ENCODE results near the gene HPS5. TPM values are rescaled to one million over a fixed set of nuclear protein-coding genes. Genes with fewer than 3 reads are reported as not detected.
A peak's percentile ranks its signal among the peaks of the same experiment; 100 is the strongest.
"Not testable (repeated sequence)": the region's sequence is repeated elsewhere in the genome, so short reads cannot be mapped to it uniquely, and the experiment has no call there.

The HPS5 gene
- total RNA-seq, 1 experiment from 2014 or later, result 15.4 TPM

DNA sequence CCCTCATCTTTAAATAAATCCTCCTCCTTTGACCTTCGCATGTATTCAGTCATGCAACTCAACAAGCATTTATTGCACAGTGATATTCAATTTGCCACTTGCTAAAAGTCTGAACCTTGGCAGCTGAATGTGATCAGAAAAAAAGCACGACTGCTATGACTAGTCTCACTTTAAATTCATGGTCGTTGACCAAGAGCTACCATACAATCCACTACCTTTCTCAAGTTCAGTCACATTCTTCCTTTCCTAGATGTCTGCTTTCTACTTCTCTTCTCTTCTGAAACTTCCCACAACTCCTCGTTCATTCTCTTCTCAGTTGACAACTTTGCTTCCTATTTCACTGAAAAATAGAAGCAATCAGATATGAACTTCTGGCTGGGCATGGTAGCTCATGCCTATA, 57.9 kb downstream of the HPS5 start:
- no peak overlapping the region for H3K18ac ChIP-seq (ENCODE audit: insufficient read length, low read depth, low read length)
- no peaks in the 10 kb centered on the region for H3K9me3 ChIP-seq (ENCODE audit: control insufficient read depth, low read depth, low read length)
- no peak overlapping the region for H2BK20ac ChIP-seq (ENCODE audit: low read depth, low read length, poor library complexity, severe bottlenecking)
- no peak overlapping the region for H3K27ac Mint-ChIP-seq
- no peaks in the 10 kb centered on the region for H3K79me2 ChIP-seq (ENCODE audit: insufficient read depth, low read length)
- H3K56ac ChIP-seq (ENCODE audit: insufficient read length, low read depth, low read length), result no peak overlapping the region
- no peaks in the 10 kb centered on the region for H3K9me3 Mint-ChIP-seq
- H3K27me3 Mint-ChIP-seq (ENCODE audit: low read depth), result no peaks in the 10 kb centered on the region; the same call in 1 of the 2 replicates
- no peak for DNase-seq
- TF ChIP-seq, protein P1, sequence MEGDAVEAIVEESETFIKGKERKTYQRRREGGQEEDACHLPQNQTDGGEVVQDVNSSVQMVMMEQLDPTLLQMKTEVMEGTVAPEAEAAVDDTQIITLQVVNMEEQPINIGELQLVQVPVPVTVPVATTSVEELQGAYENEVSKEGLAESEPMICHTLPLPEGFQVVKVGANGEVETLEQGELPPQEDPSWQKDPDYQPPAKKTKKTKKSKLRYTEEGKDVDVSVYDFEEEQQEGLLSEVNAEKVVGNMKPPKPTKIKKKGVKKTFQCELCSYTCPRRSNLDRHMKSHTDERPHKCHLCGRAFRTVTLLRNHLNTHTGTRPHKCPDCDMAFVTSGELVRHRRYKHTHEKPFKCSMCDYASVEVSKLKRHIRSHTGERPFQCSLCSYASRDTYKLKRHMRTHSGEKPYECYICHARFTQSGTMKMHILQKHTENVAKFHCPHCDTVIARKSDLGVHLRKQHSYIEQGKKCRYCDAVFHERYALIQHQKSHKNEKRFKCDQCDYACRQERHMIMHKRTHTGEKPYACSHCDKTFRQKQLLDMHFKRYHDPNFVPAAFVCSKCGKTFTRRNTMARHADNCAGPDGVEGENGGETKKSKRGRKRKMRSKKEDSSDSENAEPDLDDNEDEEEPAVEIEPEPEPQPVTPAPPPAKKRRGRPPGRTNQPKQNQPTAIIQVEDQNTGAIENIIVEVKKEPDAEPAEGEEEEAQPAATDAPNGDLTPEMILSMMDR (conservative IDR thresholded peaks at IDR 0.05), result no peak
- H3K36me3 Mint-ChIP-seq (ENCODE audit: insufficient read depth in 1 of 3, low read depth in 3 of 3), result no peaks in the 10 kb centered on the region
- no peak overlapping the region for H2AFZ ChIP-seq (ENCODE audit: low read length)
- no peak overlapping the region for H3K23ac ChIP-seq (ENCODE audit: insufficient read length, low read depth, low read length)
- no peak overlapping the region for H3K9ac ChIP-seq (ENCODE audit: extremely low read depth, insufficient read length, low read length)
- H3K4me1 ChIP-seq (ENCODE audit: insufficient read depth, low read length), result no peaks in the 10 kb centered on the region
- no peak overlapping the region for H3K4ac ChIP-seq (ENCODE audit: low read depth, low read length)
- H3K4me1 Mint-ChIP-seq, result peaks cover 2 to 3% of the 10 kb centered on the region in 2 experiments; a peak in 3 of 4 replicates
- no peak overlapping the region for H3K4me3 Mint-ChIP-seq
- H4K5ac ChIP-seq (ENCODE audit: insufficient read length, low read depth, low read length), result no peak overlapping the region
- no CpG with 5 or more reads among the region's 4 CpGs for WGBS (ENCODE audit: extremely low coverage, insufficient read length, low lambda C conversion rate)
- H4K20me1 ChIP-seq (ENCODE audit: control insufficient read depth, insufficient read depth, insufficient read length), result no peaks in the 10 kb centered on the region
- no peak overlapping the region for H4K91ac ChIP-seq (ENCODE audit: insufficient read length, low read depth, low read length)
- peak overlapping the region; percentile 41 for H2AK5ac ChIP-seq (ENCODE audit: insufficient read length, low read length)
- H2BK15ac ChIP-seq (ENCODE audit: low read depth, low read length), result no peak overlapping the region
- H3K14ac ChIP-seq (ENCODE audit: insufficient read depth, low read length), result no peak overlapping the region
- H2BK5ac ChIP-seq (ENCODE audit: insufficient read length, low read length), result no peak overlapping the region
- H3K27ac ChIP-seq (ENCODE audit: insufficient read length, low read depth, low read length), result no peak overlapping the region
- no peaks in the 10 kb centered on the region for H3K79me1 ChIP-seq (ENCODE audit: insufficient read depth, low read depth, low read length, poor library complexity, severe bottlenecking)
- H3K27me3 ChIP-seq (ENCODE audit: insufficient read depth, low read length), result no peaks in the 10 kb centered on the region
- H3K4me2 ChIP-seq (ENCODE audit: insufficient read depth, insufficient read length, low read length), result no peak overlapping the region
- no peak overlapping the region for H4K8ac ChIP-seq (replicated peaks; ENCODE audit: insufficient read length, low read depth, low read length)
- no peak overlapping the region for H2BK120ac ChIP-seq (ENCODE audit: low read depth, low read length, poor library complexity, severe bottlenecking)
- H3T11ph ChIP-seq (ENCODE audit: low read length), result no peak overlapping the region
- peak overlapping the region; percentile 51 for H2BK12ac ChIP-seq (ENCODE audit: insufficient read length, low read depth, low read length)
- H3K23me2 ChIP-seq (ENCODE audit: insufficient read length, low read depth, low read length, poor library complexity, severe bottlenecking), result no peaks in the 10 kb centered on the region

DNA sequence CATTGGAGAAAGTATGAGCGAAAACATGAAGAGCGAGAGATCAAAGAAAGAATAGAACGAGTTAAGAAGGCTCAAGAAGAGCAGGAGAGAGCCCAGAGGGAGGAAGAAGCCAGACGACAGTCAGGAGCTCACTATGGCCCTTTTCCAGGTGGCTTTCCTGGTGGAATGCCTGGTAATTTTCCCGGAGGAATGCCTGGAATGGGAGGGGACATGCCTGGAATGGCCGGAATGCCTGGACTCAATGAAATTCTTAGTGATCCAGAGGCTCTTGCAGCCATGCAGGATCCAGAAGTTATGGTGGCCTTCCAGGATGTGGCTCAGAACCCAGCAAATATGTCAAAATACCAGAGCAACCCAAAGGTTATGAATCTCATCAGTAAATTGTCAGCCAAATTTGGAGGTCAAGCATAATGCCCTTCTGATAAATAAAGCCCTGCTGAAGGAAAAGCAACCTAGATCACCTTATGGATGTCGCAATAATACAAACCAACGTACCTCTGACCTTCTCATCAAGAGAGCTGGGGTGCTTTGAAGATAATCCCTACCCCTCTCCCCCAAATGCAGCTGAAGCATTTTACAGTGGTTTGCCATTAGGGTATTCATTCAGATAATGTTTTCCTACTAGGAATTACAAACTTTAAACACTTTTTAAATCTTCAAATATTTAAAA, 59.1 kb downstream of the HPS5 start:
- H3K14ac ChIP-seq (ENCODE audit: insufficient read depth, low read length); H3K79me1 ChIP-seq (ENCODE audit: insufficient read depth, low read depth, low read length, poor library complexity, severe bottlenecking); H4K8ac ChIP-seq (replicated peaks; ENCODE audit: insufficient read length, low read depth, low read length); H3K4me1 ChIP-seq (ENCODE audit: insufficient read depth, low read length); H2BK12ac ChIP-seq (ENCODE audit: insufficient read length, low read depth, low read length); H2AK5ac ChIP-seq (ENCODE audit: insufficient read length, low read length); H2BK15ac ChIP-seq (ENCODE audit: low read depth, low read length); H3K4me3 Mint-ChIP-seq; H2AFZ ChIP-seq (ENCODE audit: low read length); H2BK5ac ChIP-seq (ENCODE audit: insufficient read length, low read length); H3K27ac ChIP-seq (ENCODE audit: insufficient read length, low read depth, low read length); H4K91ac ChIP-seq (ENCODE audit: insufficient read length, low read depth, low read length); H3K56ac ChIP-seq (ENCODE audit: insufficient read length, low read depth, low read length); H3K23me2 ChIP-seq (ENCODE audit: insufficient read length, low read depth, low read length, poor library complexity, severe bottlenecking); H3K18ac ChIP-seq (ENCODE audit: insufficient read length, low read depth, low read length); H3K4ac ChIP-seq (ENCODE audit: low read depth, low read length); H3K4me1 Mint-ChIP-seq; H3K4me2 ChIP-seq (ENCODE audit: insufficient read depth, insufficient read length, low read length); H3K27ac Mint-ChIP-seq; H3K9me3 Mint-ChIP-seq; H2BK120ac ChIP-seq (ENCODE audit: low read depth, low read length, poor library complexity, severe bottlenecking); H4K20me1 ChIP-seq (ENCODE audit: control insufficient read depth, insufficient read depth, insufficient read length); H2BK20ac ChIP-seq (ENCODE audit: low read depth, low read length, poor library complexity, severe bottlenecking); H3K9ac ChIP-seq (ENCODE audit: extremely low read depth, insufficient read length, low read length); H3K27me3 ChIP-seq (ENCODE audit: insufficient read depth, low read length); H3K79me2 ChIP-seq (ENCODE audit: insufficient read depth, low read length); H3K36me3 Mint-ChIP-seq (ENCODE audit: insufficient read depth in 1 of 3, low read depth in 3 of 3); H3T11ph ChIP-seq (ENCODE audit: low read length); H4K5ac ChIP-seq (ENCODE audit: insufficient read length, low read depth, low read length); H3K9me3 ChIP-seq (ENCODE audit: control insufficient read depth, low read depth, low read length); H3K27me3 Mint-ChIP-seq (ENCODE audit: low read depth); H3K23ac ChIP-seq (ENCODE audit: insufficient read length, low read depth, low read length): not testable (repeated sequence)
- no CpG with 5 or more reads among the region's 8 CpGs for WGBS (ENCODE audit: extremely low coverage, insufficient read length, low lambda C conversion rate)
- DNase-seq, result peak; percentile 57

Measured in H9 (cell line).